CD4-positive, alpha-beta T cell treated with Interleukin-17A for 1 hour (primary cell): ENCODE measurements around the gene GRB10.
A peak's percentile ranks its signal among the peaks of the same experiment; 100 is the strongest.

ENCODE experiments used
- DNase-seq: peaks from one replicate; pipeline ENCODE4 v3.0.0-alpha.2; 2020

The GRB10 gene

GRCh38 chr7:50651271-50651989, 131.3 kb downstream of the GRB10 start:
- no peak for DNase-seq

DNA sequence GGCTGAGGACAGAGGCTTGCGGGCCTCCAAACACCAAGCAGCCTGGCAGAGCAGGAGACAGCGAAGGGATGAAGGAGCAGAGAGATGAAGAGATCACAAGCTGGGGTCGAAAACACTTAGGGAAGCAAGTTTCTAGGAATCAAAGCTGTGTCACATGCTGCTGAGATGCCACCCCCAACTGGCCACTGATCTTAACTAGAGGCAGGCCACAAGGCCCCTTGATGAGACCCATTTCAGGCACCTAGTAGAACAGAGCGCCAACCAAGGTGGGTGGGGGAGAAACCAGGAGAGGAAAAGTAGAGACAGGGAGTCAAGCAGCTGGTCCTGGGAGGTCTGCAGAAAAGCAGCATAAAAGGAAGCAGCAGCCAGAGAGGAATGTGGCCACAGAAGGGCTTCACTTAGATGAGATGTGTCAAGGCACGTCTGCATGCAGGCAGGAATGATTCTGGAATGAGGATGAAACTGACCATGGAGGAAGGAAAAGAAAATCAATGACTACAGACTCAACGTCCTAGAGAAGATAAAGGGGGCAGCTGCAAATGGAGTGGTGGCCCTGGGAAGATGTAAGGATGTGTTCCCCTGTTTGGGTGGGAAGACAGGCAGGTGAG, 132.5 kb downstream of the GRB10 start:
- DNase-seq = no peak

GRCh38 chr7:50649259-50649885, 133.3 kb downstream of the GRB10 start:
- no peak for DNase-seq

GRCh38 chr7:50648570-50649169, 134.0 kb downstream of the GRB10 start:
- no peak for DNase-seq

DNA sequence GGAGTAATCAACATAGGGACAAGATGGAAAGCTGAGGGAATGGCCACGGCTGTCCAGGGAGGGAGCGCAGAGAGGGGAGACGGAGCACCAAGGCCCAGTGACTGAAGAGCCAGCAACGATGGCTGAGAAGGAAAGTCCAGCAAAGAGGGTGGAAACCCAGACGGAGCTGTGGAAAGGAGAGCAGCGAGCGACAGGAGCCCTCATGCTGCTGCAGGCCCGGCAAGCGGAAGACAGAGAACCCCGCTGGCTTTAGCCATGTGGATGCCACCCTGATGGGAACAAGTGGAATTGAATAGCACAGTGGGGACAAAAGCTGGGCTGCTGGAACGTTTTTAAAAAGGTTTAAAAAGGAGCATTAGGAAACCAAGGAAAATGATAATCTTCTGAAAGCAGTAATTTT, 134.6 kb downstream of the GRB10 start:
- DNase-seq = no peak

GRCh38 chr7:50647286-50647980, 135.3 kb downstream of the GRB10 start:
- no peak for DNase-seq

DNA sequence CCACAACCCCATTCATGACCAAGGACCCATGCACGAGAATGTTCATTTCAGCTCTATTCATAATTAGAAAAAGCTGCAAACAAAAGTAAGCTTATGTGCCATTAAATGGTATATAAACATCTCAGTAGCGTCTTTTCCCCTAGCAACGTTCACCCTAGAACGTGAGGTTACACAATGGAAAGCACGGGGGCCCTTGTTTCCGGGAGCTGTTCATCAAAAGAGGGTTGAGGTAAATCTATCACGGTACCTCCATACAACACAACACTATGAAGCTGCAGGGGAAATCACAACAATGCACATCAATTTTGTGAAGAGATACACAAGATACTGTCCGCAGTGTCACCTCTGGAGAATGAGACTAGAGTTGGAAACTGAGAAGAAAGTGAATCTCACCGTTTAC, 136.6 kb downstream of the GRB10 start:
- no peak for DNase-seq

- no peak for DNase-seq
These were observed 137.5 kb downstream of the GRB10 start for GRCh38 chr7:50645186-50645585.

GRCh38 chr7:50644586-50644985, 138.1 kb downstream of the GRB10 start:
- no peak for DNase-seq

DNA sequence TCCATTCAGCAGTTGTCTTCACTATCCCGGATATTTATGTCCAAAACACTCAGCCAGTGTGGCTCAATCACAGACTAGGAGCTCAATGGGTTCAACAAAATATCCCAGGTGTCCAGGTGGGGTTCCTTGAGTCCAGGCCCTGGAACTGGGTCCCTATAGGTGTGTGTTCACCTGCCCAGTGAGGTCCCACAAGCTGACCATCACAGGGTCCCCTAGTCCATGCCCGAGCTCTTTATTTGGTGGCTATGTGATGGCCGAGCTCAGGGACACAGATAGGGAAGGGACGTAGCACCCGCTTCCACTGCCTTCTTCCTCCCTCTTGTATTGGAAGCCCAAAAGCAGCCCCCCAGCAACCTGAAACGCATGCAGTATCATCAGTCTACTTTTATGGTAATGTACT, 138.6 kb downstream of the GRB10 start:
- no peak for DNase-seq

DNA sequence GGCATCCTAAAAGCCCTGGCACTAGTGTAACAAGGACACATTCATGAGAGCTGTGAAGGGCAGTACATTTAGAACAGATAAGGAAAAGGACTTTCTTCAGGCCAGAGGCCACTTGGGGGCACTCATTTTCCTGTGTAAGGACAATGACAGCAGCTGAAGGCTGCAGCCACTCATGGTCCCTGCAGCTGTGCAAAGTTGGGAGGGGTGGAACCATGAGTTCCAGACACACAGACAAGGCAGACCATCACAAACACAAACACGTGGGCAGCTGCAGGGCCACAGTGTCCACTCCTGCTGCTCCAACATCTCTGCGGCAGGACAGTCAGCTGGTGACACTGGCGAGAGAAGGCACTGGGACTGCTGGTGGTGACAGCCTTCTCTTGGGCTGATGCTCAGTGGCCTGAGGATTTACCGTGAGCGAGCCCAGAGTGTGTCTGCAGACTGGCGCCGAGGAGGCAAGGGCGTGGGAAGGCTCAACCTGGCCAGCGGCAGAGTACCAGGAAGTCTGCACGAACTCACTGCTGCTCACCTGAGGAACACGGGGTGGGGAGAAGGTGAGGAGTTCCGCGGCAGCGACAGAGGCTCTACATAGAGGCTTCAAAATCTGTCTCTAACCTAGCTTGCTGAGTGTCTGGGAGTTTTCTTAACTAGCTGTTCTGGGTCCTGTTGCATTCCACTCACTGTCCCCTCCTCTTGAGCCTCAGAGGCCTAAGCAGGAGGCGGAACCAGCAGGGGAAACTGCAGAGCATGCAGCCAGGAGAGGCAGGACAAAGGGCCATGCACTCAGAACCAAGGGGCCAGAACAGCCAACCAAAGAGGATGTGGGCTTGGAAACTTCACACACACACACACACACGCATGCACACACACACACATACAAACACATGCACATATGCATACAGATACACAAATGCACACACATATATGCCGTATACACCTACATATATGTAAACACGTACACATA, 141.0 kb downstream of the GRB10 start:
- no peak for DNase-seq

GRCh38 chr7:50640779-50641178, 141.9 kb downstream of the GRB10 start:
- no peak for DNase-seq

GRCh38 chr7:50640256-50640655, 142.4 kb downstream of the GRB10 start:
- no peak for DNase-seq

GRCh38 chr7:50637725-50638643, 144.7 kb downstream of the GRB10 start:
- no peak for DNase-seq

DNA sequence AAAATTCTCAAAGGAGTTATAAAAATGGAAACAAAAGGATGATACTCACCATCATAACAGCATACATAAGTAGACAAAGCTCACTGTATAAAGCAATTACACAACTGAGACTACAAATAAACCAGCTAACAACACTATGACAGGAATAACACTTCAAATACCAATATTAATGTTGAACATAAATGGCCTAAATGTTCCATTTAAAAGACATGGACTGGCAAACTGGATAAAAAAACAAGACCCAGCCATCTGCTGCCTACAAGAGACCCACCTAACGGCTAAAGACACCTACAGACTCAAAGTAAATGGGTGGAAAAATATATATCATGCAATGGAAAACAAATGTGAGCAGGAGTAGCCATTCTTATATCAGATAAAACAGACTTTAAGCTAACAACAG, 148.3 kb downstream of the GRB10 start:
- no peak for DNase-seq

DNA sequence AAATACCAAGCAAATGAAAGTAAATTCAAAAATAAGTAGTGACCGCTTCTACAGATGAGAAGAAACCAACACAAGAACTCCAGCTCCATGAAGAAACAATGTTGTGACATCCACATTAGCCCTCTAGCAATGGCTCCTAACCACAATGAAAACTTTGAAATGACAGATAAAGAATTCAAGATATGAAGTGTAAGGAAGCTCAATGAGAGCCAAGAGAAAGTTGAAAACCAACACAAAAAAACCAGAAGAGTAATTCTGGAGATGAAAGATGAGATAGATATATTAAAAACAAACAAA, 149.3 kb downstream of the GRB10 start:
- DNase-seq = no peak

- peak; percentile 73 for DNase-seq
These were observed 149.9 kb downstream of the GRB10 start for GRCh38 chr7:50632561-50633413.

DNA sequence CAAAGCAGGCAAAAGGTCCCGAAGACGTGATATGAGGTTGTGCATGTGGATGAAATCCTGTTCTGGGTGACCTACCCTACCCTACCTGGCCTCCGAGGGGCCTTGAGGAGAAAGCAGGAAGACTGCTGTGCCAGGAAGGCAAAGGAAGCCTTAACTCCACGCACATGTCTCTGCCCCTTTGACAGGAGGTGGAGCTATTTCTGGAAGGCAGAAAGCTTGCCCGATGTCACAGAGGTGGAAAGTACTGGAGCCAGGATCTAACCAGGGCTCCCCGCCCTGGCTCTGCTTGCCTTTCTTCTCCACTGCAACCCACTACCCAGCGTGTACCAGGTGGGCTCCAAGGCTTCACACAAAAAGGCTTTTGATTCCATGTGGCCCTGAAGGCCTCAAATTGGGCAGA, 151.1 kb downstream of the GRB10 start:
- no peak for DNase-seq

DNA sequence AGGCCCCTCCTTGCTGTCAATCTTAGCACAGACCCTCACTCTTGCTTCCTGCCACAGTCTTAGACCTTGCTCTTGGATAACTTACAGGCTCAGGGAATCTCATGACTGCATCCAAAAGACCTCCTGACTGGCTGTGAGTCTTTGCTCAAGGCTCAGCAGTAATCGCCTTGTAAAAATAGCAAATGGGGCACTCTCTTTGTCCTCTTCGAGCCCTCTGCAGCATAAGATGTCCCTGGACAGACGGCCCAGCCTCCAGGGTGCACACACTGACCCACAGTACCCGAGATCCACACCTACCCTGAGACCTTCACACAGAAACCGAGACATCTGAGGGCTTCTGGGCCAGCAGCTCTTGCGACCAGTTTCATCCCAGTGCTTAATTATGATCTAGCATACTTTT, 151.6 kb downstream of the GRB10 start:
- no peak for DNase-seq

- DNase-seq = no peak
These were observed 153.3 kb downstream of the GRB10 start for GRCh38 chr7:50629238-50629901.
